Smooth muscle cell (in vitro differentiated cells): ENCODE results near the gene JADE2. TPM values are rescaled to one million over a fixed set of nuclear protein-coding genes. Genes with fewer than 3 reads are reported as not detected.

Source experiments
- DNase-seq: peaks from one replicate; lab custom pipeline; 2025; ENCODE audit not compliant: unreplicated experiment; lab: John Stamatoyannopoulos, UW
- H2AFZ ChIP-seq: fragments of 200-600 bp; sonication (generic); 2 replicates; pipeline ENCODE4 v1.6.0; 2016; ENCODE audit warnings: antibody characterized with exemption, low read depth, mild to moderate bottlenecking
- H3F3A ChIP-seq: fragments of 200-600 bp; sonication (generic); 2 replicates; pipeline ENCODE4 v1.6.0; 2017; ENCODE audit warnings: antibody characterized with exemption, low read depth
- H3K27ac ChIP-seq: fragments of 200-600 bp; sonication (generic); 2 replicates; pipeline ENCODE4 v1.5.1; 2016; ENCODE audit warnings: low read depth, mild to moderate bottlenecking
- H3K27me3 ChIP-seq: fragments of 200-600 bp; sonication (generic); 2 replicates; pipeline ENCODE4 v1.6.1; 2016; ENCODE audit warnings: low read depth, mild to moderate bottlenecking
- H3K36me3 ChIP-seq: fragments of 200-600 bp; sonication (generic); 2 replicates; pipeline ENCODE4 v1.5.1; 2016; ENCODE audit warnings: low read depth
- H3K4me1 ChIP-seq: fragments of 200-600 bp; sonication (generic); 2 replicates; pipeline ENCODE4 v1.5.1; 2016; ENCODE audit warnings: low read depth
- H3K4me2 ChIP-seq: fragments of 200-600 bp; sonication (generic); 2 replicates; pipeline ENCODE4 v1.6.0; 2016; ENCODE audit warnings: mild to moderate bottlenecking
- H3K4me3 ChIP-seq: fragments of 200-600 bp; sonication (generic); 2 replicates; pipeline ENCODE4 v1.5.1; 2016; ENCODE audit warnings: mild to moderate bottlenecking
- H3K79me2 ChIP-seq: fragments of 200-600 bp; sonication (generic); 2 replicates; pipeline ENCODE4 v1.6.0; 2016; ENCODE audit warnings: low read depth, mild to moderate bottlenecking
- H3K9ac ChIP-seq: fragments of 200-600 bp; sonication (generic); 2 replicates; pipeline ENCODE4 v1.6.0; 2016; ENCODE audit warnings: low read depth
- H3K9me3 ChIP-seq: fragments of 200-600 bp; sonication (generic); replicated peaks from 2 replicates; pipeline ENCODE4 v1.5.1; 2016; ENCODE audit warnings: low read depth
- H4K20me1 ChIP-seq: fragments of 200-600 bp; sonication (generic); 2 replicates; pipeline ENCODE4 v1.6.0; 2016; ENCODE audit warnings: low read depth
- WGBS: methylation state at CpG from one replicate; pipeline ENCODE4 v1.1.7; 2016; ENCODE audit warnings: low lambda C conversion rate; 5-methylcytosine and 5-hydroxymethylcytosine counted together
- polyA plus RNA-seq: library from polyadenylated mRNA; unstranded; fragments of >200 nt; fragmentation: Nextera tagmentation; extraction: Ambion mirVana; gene quantifications from 2 replicates; pipeline ENCODE4 v1.2.1, GENCODE V29; 2016
- total RNA-seq: library from RNA; depleted of rRNA; stranded (reverse); fragments of >200 nt; gene quantifications from 2 replicates; pipeline ENCODE4 v1.2.3, GENCODE V29; 2014
- TF ChIP-seq, protein P1 (sequence below): fragments of 200-600 bp; sonication (generic); IDR thresholded peaks from 2 replicates; pipeline ENCODE4 v1.5.1; 2017; ENCODE audit warnings: borderline replicate concordance, mild to moderate bottlenecking, antibody characterized with exemption; ENCODE audit not compliant: insufficient read depth, poor library complexity, severe bottlenecking

Gene JADE2
- total and polyA plus RNA-seq, 2 experiments from 2014 or later = 4.3 to 18.0 TPM

DNA sequence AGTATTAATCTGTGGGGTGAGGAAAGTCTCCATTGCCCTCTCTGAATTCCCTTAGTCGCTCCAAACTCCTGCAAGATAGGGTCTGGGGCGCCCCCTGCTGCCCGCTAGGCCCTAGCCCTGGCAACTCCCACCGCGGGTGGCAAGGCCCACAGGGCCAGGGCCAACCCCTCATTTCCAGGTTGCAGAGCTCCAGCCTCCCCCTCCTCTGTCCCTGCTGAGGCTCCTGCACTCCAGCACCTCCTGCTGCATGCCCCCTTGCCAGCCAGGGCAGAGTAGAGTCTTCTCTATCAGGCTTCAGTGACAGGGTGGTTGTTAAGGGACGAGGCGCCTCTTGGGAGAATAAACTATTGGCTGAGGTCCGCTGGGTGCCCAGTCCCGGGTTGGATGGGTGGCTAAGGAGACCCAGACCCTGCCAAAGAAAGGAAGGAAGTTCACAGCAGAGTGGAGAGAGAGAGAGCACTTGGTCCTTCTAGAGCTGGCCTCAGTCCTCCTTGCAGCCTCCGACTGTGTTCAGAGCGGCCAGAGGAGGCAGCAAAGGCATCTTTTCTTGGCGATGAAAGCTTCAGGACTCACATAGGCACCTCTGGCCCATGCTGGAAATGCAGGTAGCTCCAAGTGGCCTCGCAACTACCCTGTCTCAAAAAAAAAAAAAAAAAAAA, 61.5 kb downstream of the JADE2 start:
- Histone ChIP-seq H2AFZ (peak overlapping the region; percentile 93), H3K9me3 (no peaks in the 10 kb centered on the region), H3K36me3 (no peaks in the 10 kb centered on the region), H3K9ac (no peak overlapping the region), H3K4me1 (no peaks in the 10 kb centered on the region), H3F3A (no peaks in the 10 kb centered on the region), H3K27me3 (no peaks in the 10 kb centered on the region), H3K4me2 (peak overlapping the region; percentile 20), H3K27ac (no peak overlapping the region), H3K4me3 (no peak overlapping the region), H4K20me1 (no peaks in the 10 kb centered on the region), H3K79me2 (no peaks in the 10 kb centered on the region)
- 20% methylated on average over 11 of the region's 13 CpGs for WGBS
- TF ChIP-seq, protein P1, sequence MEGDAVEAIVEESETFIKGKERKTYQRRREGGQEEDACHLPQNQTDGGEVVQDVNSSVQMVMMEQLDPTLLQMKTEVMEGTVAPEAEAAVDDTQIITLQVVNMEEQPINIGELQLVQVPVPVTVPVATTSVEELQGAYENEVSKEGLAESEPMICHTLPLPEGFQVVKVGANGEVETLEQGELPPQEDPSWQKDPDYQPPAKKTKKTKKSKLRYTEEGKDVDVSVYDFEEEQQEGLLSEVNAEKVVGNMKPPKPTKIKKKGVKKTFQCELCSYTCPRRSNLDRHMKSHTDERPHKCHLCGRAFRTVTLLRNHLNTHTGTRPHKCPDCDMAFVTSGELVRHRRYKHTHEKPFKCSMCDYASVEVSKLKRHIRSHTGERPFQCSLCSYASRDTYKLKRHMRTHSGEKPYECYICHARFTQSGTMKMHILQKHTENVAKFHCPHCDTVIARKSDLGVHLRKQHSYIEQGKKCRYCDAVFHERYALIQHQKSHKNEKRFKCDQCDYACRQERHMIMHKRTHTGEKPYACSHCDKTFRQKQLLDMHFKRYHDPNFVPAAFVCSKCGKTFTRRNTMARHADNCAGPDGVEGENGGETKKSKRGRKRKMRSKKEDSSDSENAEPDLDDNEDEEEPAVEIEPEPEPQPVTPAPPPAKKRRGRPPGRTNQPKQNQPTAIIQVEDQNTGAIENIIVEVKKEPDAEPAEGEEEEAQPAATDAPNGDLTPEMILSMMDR = peak; percentile 70
- peak; percentile 28 for DNase-seq

DNA sequence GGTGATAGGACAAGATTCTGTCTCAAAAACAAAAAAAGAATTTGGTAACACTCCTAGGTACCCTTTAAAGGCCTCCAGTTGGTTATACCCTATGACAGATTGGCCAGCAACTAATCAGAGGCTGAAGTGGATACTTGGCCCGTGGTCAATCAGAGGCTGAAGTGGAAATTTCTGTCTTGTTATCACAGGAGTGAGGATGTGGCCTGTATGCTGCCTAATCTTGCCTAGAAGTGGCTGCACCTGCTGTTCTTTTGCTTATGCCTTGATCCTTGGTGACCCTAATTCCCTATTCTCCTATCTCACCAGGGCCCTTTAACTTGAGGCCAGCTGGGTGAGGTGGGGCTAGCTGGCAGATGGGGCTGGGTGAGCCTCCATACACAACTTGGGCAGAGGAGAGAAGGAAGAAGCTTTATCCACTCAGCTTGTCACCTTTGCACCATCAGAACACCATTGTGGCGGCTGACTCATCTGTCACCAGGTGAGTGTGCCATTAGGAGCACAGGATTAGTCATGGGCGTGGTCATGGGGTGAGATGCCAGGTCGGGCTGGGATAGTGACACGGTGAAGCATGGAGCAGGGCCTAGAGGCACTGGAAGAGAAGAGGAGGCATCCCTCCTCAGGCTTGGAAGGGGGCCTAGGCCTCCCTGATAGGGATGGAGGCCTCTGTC, 65.7 kb downstream of the JADE2 start:
- no peak for DNase-seq
- no peak overlapping the region for H3K27ac ChIP-seq
- no peak overlapping the region for H3K9ac ChIP-seq
- no peaks in the 10 kb centered on the region for H3K9me3 ChIP-seq
- no peaks in the 10 kb centered on the region for H3K36me3 ChIP-seq
- H2AFZ ChIP-seq = no peak overlapping the region
- H3K79me2 ChIP-seq = no peaks in the 10 kb centered on the region
- no peaks in the 10 kb centered on the region for H3K4me1 ChIP-seq
- H3F3A ChIP-seq = no peaks in the 10 kb centered on the region
- TF ChIP-seq, protein P1 = no peak
- H3K4me3 ChIP-seq = no peak overlapping the region
- no peaks in the 10 kb centered on the region for H3K27me3 ChIP-seq
- 80% methylated on average over 5 of the region's 5 CpGs for WGBS
- no peak overlapping the region for H3K4me2 ChIP-seq
- H4K20me1 ChIP-seq = no peaks in the 10 kb centered on the region

DNA sequence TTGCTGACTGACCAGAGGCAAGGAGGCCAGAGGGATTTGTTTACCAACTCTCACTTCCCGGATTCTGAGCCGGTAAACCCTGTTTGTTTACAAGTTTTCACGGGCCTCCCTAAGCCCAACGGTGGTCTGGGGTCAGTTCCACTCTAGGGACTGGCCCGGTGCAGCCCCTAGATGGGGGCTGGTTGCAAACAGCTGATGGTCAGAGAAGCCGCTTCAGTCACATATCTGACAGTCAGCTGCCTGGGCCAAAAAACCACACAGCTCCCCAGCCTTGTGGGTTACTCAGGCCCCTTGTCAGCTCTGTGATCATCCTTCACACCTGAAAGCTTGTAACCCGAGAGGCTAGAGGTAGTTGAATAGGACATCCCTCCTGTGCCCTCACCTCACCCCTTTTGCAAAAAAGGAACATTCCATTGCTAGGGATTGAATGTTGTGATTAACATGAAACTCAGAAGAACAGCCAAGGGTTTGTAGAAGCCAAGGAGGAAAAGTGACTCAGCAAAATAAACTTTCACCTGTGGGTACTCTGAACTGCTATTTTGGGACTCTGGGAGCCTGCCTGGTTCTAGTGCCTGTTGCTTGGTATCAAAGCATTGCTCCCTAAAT, 66.8 kb downstream of the JADE2 start:
- WGBS = 29% methylated on average over 7 of the region's 7 CpGs
- H3K9ac ChIP-seq = no peak overlapping the region
- DNase-seq = no peak
- no peaks in the 10 kb centered on the region for H3K27me3 ChIP-seq
- no peaks in the 10 kb centered on the region for H3F3A ChIP-seq
- no peak overlapping the region for H2AFZ ChIP-seq
- no peaks in the 10 kb centered on the region for H3K4me1 ChIP-seq
- H3K4me2 ChIP-seq = no peak overlapping the region
- H4K20me1 ChIP-seq = no peaks in the 10 kb centered on the region
- no peak overlapping the region for H3K27ac ChIP-seq
- no peaks in the 10 kb centered on the region for H3K9me3 ChIP-seq
- TF ChIP-seq, protein P1 = no peak
- H3K36me3 ChIP-seq = no peaks in the 10 kb centered on the region
- H3K79me2 ChIP-seq = no peaks in the 10 kb centered on the region
- H3K4me3 ChIP-seq = no peak overlapping the region
